Stimulated activated CD4-positive, alpha-beta T cell treated with anti-CD3 and anti-CD28 coated beads, Interleukin-1b, Interleukin-23, amount 100 ng/mL, for 48 hours (primary cell): ENCODE measurements around the gene MOGAT1.
A peak's percentile ranks its signal among the peaks of the same experiment; 100 is the strongest.

Source experiments
- DNase-seq: peaks from one replicate; pipeline ENCODE4 v3.0.0-alpha.2; 2020

MOGAT1 gene, protein sequence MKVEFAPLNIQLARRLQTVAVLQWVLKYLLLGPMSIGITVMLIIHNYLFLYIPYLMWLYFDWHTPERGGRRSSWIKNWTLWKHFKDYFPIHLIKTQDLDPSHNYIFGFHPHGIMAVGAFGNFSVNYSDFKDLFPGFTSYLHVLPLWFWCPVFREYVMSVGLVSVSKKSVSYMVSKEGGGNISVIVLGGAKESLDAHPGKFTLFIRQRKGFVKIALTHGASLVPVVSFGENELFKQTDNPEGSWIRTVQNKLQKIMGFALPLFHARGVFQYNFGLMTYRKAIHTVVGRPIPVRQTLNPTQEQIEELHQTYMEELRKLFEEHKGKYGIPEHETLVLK

DNA sequence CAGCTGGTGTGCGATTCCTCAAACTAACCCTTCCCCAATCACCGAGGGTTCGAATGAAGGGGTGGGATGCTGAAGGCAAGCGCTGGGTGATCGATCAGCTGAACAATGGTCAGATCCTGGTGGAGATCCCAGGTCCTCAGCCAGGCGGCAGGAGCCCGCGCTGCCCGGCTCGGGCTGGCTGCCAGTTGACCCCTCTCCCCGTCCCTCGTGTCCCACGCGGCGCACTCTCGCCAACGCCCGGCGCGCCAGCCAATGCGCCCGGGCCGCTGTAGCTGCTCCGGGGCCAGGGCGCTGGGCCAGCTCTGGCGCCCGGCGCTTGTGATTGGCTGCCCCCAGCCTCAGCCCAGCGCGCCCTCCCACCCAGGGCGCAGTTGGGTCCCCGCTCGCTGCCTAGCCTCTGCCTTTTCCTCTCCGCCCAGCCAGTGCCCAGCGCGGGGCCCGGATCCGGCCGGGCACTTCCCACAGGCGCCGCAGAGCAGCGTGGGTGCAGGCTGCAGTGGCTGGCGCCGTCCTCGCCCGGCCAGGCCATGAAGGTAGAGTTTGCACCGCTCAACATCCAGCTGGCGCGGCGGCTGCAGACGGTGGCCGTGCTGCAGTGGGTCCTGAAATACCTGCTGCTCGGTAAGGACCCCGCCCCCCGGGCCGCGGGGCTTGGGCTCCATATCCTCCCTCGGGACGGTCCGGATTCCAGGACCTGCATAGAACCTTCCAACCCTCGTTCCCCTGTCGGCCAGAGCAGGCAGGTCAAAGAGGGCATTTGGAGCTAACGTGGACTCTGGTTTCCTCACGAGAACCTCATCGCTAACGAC lies at the start of gene MOGAT1:
Gene MOGAT1, plus strand, starts transcription at position 400 of the 809 bp plus-strand sequence. Its CDS starts 128 bp downstream, at position 528.
- DNase-seq, result no peak

DNA sequence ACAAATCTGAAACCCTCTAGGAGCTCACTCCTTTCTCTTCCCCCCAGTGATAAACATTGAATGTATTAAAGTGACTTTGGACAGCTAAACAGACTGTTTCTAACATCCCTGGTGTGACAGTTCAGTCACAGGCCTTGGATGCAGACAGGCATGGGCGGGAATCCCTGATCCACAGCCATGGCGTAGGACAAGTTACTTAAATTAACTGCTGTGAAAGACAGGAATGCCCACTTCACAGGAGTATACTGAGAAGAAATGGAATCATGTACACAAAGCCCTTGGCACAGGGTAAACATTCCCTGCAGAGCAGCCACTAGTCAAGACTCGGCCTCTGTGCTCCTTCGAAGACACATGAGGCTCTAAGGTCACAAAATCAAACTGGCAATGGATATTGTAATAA lies 49.6 kb upstream of the MOGAT1 start:
- DNase-seq, result no peak

DNA sequence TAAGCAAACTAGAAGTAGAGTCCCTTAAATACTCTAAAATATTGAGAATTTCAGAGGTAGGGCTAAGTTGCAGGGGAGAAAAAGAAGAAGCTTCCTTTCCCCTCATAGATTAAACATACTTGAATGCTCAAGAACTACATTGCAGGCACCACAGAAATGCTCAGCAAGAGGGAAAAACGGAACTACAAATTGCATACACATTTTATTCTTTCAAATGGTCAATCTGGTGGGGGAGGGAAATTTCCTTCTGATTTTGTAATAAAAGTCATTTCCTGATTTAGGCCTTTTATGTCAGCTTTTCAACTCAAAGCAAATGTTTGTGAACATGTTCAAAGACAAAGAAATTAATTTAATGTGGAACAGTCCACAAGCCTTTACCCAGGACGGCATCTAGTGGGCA lies 48.5 kb upstream of the MOGAT1 start:
- DNase-seq, result no peak

DNA sequence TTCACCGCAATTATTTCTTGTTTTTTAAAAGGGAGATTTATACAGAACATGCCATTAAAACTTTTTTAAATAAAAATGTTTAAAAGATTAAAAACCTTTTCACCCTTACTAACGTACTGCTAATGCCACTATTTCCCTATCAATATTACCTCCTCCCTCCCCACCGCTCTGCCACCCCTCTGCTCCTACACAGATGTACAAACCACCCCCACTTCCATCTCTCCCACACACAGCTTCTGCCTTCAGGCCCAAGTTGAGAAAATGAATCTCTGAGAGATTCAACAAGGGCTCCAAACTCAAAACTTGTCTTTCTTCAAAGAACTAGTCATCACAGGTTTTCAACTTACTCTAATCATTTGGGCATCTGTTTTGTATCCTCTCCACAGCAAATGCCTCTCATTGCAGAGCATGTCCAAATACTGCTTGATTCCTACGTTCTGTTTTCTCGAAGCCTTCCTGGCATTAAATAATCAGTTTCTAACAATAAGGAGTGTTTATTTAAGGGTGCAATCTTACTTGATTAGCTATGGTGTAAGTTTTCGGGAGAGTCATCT lies 47.6 kb upstream of the MOGAT1 start:
- DNase-seq, result no peak

DNA sequence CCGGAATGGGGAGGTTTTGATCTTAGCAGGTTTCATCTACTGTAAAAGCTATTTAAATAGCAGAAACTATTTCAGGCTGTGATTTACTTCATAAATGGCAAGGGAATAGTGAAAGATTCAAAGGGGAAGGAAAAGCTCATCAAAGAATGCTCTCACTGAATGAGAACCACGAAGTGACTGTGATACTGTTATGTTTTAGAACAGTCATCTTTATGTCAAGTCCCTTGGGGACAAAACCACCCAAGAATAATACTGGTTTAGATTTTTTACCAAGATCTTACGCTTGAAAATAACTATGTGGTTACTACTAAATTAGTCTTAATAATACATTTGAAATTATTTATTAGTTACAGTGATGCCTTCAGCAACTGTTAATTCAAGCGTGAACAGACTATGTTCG lies 43.7 kb upstream of the MOGAT1 start:
- DNase-seq, result no peak

DNA sequence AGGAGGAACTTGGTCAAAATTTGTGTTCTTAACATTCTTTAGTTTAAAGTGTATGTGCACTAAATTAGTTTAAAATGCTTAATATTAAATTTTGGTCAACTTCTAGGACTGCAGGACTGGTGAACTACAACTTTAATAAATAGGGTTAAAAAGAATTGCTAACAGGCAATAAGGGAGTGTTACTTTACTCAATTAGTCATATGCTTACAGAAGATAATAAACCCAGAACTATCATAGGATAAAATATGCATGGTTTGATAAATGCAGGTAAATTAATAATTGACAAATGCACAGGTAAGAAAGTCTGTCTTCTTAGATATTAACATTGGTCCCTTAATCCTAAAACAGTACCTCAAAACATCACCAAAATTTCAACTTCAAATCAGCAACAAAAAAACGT lies 36.2 kb upstream of the MOGAT1 start:
- DNase-seq, result no peak

DNA sequence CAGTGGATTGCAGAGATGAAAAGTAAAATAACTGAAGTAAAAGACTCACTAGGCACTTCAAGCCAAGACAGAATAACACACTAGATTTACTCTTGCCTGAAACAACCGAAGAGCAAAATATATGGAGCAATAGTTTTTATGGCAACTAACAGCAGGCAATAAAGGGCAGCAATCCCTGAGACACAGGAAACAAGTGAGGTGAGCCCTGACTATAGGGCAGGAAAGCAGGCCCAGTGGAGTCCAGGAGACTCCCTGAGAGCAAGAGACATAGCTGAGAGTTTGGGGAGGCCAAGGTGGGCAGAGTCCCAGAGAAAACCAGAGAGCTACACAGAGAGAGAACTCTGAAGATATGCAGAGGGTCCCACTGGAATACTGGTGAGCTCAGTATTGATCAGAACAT lies 34.4 kb upstream of the MOGAT1 start:
- no peak for DNase-seq

DNA sequence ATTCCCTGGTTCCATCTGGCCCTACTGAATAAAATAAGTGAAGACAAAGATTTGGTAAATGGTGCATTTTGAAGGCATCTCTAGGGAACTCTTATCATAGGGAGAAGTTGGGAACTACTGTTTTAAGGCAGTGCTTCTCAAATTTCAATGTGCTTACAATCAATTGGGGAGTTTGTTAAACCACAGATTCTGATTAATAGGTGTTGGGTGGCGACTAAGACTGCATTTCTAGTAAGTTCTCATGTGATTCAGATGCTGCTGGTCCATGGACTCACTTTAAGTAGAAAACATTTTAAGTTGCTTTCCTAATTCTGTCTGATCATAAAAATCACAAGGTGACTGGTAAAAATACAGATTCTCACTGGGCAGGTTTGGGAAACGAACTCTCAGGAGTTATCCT lies 30.1 kb upstream of the MOGAT1 start:
- no peak for DNase-seq

DNA sequence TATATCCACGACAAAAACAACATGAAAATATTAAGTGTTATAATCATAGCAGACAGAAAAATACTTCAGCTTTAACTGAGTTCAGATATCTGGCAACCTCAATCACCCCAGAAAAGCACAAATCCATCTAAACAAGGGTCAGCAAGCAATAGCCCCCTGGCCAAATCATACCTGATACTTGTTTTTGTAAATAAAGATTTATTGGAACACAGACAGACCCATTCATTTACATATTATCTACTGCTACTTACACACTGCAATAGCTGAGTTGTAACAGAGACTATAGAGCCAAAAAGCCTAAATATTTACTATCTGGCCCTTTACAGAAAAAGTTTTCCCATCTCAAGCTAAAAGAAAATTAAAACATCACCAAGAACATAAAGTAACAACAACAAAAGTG lies 28.3 kb upstream of the MOGAT1 start:
- DNase-seq, result no peak

DNA sequence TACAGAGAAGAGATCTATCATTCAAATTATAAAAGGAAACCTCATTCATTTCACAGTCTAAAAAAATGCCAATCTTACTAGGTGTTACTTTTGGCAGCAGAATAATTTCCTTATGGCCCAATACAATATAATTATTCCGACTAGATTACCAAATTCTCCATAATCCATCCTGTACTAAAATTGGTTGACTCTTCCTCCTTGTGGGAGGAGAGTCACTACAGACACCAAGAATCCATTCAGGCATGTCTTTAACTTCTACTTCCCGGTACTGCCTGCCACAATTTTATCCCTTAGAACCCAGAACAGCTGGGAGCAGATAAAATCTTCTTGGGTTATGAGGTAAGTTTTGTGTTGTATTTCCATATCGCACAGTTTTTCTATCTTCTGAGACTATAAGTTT lies 25.4 kb upstream of the MOGAT1 start:
- no peak for DNase-seq

DNA sequence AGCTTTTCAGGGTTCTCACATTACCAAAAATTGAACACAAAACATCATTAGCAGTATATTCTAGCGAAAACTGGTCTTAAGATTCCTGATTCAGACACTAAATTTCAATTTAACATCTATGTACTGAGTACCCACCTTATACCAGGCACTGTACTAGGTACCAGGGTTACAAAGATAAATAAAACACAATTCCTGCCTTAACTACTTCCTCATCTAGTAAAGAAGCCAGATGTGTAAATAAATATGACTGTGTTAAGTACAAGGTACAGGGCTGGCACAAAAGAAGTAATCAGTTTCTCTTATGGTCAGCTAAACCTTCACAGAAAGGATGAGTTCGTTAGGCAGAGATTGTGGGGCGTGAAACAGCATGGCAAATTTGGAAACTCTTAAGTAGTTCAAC lies 21.7 kb upstream of the MOGAT1 start:
- DNase-seq, result no peak

DNA sequence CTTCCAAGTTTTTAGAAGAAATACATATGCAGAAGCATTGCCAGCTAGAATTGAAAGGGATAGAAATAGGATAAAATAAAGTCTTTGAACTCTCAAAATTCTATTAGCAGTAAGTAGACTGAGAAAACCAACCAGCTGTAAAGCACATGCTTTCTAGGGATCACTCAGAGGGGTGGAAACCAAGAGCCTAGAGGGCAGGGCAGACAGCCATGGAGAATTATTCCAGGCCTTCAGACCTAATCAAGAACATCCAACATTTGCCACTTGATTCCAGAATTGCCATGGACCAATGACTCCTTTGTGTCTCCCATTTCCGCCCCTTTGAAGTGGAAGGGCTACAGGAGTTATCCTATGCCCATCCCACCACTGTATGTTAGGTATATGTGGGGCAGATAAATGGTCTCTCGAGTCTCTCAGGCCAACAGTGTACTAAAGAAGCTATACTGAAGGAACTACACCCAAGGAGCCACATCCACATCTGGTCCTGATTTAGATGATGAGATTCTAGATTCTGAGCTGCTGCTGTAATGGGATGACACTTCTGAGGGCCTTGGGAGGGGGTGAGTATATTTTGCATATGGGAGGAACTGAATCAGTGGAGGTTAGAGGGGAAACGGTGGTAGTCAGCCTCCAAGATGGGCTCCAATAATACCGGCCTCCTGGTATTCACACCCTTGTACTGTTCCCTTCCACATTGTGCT lies 19.6 kb upstream of the MOGAT1 start:
- DNase-seq, result no peak

DNA sequence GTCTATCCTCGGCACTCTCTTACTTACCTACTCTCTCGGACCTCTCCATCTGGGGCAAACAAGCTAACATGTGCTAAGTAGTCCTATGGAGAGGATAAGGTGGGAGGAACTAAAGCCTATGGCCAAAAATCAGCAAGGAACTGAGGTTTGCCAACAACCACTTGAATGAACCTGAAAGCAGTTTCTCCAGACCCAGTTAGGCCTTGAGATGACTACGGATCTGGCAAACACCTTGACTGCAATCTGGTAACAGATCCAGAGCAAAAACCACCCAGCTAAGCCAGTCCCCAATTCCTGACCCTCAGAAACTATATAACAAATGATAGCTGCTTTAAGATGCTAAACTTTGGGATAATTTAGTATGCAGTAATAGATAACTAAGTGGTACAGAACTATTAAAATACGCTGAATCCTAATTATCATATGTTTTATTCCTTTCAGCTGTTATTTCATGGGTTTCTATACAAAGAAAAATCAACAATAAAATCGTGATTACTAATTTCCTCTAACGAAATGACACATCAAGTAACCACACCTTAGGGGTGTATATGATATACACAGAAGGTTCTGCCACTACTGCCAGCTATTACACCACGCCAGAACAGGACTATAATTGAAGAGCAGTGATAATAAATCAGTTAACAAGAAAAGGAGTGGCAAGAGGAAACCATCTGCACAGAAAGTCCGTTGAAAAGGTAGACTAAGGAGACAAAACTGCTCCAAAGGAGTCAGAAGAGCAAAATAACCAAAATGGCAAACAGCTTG lies 18.8 kb upstream of the MOGAT1 start:
- DNase-seq, result no peak

DNA sequence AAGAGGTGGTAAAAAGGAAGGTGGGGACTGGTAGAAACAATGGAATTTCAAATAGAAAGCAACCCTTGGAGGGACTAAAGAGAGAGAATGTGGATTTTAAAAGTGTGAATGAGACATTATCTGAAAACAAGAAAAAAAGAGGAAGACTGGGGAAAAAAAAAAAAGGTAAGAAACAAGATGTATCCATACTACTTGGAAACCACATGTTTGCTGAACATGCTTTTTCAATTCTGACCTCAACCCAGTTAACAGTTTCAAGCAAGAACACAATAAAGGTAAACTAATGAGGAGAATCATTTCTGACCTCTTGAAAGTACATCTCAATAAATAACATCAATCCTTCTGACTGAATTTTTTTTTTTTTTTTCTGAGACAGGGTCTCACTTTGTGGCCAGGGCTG lies 18.2 kb upstream of the MOGAT1 start:
- DNase-seq, result no peak

DNA sequence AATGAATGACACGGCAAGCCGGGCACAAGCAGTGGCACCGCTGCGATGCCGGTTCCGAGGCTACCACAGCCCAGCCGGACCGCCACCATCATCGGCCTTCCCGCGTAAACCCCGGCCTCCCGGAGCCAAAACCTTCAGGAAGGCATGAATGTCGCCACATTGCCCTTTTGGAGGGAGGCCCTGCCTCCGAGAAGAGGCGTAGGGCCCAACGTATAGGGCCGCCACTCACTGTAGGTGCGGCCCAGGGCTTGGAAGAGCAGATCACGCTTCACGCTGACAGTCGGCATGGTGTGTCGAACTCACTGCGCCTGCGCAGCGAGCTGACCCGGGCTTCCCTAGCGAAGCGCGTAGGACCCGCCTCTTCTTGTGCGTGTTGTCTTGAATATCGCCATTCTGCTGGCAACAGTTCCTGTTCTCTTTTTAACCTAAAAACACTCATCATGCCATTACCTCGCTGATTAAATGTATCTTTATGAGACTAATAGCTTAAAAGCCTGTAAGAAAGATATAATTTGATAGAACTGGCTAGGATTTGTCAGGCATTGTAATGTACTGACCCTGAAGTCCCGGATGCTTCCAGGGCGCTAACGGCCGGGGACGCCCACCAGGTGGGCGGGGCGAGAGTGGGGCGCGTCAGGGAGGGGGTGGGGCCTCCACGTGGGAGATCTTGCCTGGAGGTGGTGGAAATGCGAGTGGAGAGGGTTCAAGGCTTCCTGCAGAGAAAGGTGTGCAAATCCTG lies 15.5 kb upstream of the MOGAT1 start, which contains the start of gene FARSB:
Gene FARSB, minus strand, starts transcription at position 306 of the 739 bp plus-strand sequence. Its CDS starts 19 bp downstream, at position 287.
- DNase-seq, result peak; percentile 93

DNA sequence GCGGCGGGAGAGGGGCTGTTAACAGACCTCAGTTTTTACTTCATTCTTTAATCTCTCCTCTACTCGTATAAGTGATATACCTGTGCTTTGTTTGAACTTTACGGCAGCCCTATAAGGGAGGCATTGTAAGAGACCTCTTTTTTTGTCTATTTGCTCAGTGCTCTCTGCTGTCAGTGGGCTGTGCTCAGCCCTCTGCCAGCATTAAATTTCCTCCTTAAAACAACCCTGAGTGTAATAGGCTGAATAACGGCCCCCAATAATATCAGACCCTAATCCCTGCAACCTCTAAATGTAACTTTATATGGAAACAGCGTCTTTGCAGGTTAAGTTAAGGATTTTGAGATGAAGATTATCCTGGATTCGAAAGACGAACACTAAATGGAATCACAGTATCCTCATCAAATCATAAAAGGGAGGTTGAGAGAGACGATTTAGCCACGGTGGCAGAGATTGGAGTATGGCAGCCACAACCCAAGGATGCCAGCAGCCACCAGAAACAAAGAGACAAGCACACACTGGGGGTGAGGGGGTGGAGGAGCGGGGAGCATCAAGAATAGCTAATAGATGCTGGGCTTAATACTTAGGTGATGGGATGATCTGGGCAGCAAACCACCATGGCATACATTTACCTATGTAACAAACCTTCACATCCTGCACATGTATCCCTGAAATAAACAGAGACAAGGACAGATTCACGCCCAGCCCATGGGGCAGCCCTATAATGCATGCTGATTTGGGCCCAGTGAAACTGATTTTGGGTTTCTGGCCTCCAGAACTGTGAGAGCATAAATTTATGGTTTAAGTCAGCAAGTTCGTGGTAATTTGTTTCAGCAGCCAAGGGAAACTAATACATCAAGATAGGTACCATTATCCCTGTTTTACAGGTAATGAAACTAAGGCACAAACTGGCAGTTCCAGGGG lies 14.7 kb upstream of the MOGAT1 start:
- DNase-seq, result no peak

DNA sequence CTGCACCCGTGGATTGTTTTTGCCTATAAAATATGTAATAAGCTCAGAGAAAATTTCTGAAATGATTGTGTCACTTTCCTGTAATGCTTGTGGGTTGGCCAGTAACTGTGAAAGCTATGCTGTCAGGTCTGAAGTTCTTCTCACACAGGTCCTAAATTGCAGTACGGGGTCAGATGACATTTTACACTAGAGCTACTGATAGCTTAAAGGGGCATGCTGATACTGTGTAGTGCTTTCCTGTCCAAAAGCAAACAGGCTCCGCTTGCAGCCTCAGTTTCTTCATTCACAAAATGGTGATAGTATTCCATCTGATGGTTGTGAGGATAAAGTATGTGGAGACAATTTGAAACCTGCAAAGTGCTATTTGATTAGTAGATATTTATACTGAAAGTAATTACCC lies 8.0 kb upstream of the MOGAT1 start:
- no peak for DNase-seq

DNA sequence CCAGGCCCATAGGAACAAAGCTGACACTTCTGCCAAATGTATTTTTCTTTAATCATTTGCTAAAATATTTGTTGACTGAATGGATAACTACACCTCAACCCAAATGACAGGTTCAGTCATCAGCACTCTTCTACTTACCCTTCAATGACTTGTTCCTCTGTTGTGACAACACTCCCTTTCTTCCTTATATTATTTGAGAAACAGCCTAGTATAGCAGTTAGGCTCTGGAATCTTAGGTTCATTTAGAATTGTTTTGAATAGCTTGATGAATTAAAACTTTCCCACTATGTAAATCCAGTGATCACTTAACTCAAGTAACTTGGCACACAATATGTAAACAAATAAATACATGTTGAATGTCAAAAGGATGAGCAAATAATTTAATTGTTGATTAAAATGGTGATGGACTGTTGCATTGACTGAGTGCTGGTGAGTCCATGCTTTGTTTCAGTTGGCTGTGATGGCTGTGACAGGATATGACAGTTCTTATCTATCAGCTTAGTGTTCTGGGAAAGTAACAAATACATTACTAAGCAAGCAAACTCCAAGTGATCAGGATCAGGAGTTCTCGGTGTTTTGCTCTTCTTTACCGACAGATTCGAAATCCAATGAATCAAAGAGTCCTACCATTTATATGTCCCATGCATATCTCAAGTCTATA lies 2.8 kb upstream of the MOGAT1 start:
- DNase-seq, result no peak

DNA sequence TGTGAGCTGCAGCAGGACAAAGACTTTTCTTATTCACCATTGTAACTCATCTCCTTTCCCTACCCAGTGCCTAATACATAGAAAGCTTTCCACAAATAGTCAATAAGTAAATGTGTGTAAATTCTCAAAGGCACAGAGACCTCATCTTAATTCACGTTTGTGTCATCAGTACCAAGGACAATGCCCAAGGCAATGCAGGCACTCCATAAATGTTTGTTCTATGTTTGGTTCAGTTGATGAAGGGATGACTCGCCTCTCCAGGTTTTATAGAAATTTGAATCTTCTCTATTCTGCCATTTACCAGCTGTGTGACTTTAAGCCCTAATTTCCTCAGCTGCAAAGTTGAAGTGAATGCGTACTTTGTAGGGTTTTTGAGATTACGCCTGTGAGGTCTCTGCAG lies 2.1 kb upstream of the MOGAT1 start:
- no peak for DNase-seq
